Measurements from ENCODE around the gene PRODH2.

DNA sequence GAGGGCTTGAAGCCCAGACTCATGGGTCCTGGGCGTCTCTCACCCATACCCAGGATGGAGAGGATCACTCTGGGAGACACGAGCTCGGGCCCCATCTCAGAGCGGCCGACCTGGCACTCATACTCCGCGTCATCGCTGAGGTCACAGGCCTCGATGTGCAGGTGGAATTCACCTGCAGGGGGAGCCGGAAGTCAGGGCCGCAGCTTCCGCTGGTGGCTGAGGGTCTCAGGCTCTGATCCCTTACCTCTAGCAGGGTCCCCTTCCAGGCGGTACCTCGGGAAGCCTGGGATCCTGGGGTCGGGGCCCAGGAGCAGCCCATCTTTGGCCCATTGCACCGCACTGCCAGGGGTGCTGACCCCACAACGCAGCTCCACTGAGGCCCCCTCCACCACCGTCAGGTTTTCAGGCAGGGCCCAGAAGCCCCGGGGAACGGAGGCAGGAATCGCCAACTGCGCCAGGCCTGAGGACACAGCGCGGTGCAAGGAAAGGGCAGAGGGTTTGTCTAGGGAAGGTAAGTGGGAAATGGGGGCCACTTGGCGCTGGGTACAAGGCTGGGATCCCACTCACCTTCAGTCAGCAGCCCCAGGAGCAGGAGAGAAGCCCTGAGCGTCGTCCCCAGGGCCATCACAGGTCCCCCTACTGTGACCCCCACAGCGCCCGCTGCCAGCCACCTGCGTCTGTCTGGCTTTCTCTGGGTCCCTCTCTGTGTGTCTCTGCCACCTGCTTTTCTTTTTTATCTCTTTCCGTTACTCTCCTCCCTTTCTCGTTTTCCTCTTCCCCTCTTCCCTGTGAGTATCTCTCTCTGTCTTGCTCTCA lies 38.8 kb upstream of the PRODH2 start:
- TF ChIP-seq, protein P1, sequence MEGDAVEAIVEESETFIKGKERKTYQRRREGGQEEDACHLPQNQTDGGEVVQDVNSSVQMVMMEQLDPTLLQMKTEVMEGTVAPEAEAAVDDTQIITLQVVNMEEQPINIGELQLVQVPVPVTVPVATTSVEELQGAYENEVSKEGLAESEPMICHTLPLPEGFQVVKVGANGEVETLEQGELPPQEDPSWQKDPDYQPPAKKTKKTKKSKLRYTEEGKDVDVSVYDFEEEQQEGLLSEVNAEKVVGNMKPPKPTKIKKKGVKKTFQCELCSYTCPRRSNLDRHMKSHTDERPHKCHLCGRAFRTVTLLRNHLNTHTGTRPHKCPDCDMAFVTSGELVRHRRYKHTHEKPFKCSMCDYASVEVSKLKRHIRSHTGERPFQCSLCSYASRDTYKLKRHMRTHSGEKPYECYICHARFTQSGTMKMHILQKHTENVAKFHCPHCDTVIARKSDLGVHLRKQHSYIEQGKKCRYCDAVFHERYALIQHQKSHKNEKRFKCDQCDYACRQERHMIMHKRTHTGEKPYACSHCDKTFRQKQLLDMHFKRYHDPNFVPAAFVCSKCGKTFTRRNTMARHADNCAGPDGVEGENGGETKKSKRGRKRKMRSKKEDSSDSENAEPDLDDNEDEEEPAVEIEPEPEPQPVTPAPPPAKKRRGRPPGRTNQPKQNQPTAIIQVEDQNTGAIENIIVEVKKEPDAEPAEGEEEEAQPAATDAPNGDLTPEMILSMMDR (conservative IDR thresholded peaks at IDR 0.05; ENCODE audit: low read depth, low read length): 0 out of 2 replicates have a peak, but pooled peaks have one; percentile 17
- TF ChIP-seq EZH2 (IDR thresholded peaks at IDR 0.05; ENCODE audit: borderline replicate concordance, low read depth, low read length, poor library complexity, severe bottlenecking): no peak
